Measurements from ENCODE around the gene PRELID2.
"Not testable (repeated sequence)": the region's sequence is repeated elsewhere in the genome, so short reads cannot be mapped to it uniquely, and the experiment has no call there.

The PRELID2 gene

GRCh38 chr5:145838276-145838675 lies 3.1 kb upstream of the PRELID2 start:
- Histone ChIP-seq H3K36me3 (replicated peaks; ENCODE audit: low read depth, low read length) (no peaks in the 10 kb centered on the region), H4K20me1 (ENCODE audit: insufficient read depth, low read length) (no peaks in the 10 kb centered on the region), H3K27ac (ENCODE audit: low read length) (no peak overlapping the region), H3K79me2 (ENCODE audit: low read length) (no peaks in the 10 kb centered on the region), H3K9me3 (ENCODE audit: insufficient read depth, low read length) (no peaks in the 10 kb centered on the region), H3K4me3 (ENCODE audit: low read length) (no peak overlapping the region), H3K9ac (ENCODE audit: low read length) (no peak overlapping the region), H2AFZ (ENCODE audit: low read depth, low read length) (no peak overlapping the region), H3K4me1 (ENCODE audit: low read length) (no peaks in the 10 kb centered on the region), H3K27me3 (ENCODE audit: low read depth, low read length) (no peaks in the 10 kb centered on the region), H3K4me2 (ENCODE audit: low read length) (no peak overlapping the region)
- no peak for TF ChIP-seq EZH2phosphoT487 (IDR thresholded peaks at IDR 0.05; ENCODE audit: low read depth)
- TF ChIP-seq CTCF (IDR thresholded peaks at IDR 0.05; ENCODE audit: low read depth, low read length) = no peak

- not testable (repeated sequence) for H2AFZ ChIP-seq (ENCODE audit: low read depth, low read length); H3K27me3 ChIP-seq (ENCODE audit: low read depth, low read length); H3K4me1 ChIP-seq (ENCODE audit: low read length); H3K9me3 ChIP-seq (ENCODE audit: insufficient read depth, low read length); H3K4me3 ChIP-seq (ENCODE audit: low read length); H4K20me1 ChIP-seq (ENCODE audit: insufficient read depth, low read length); H3K27ac ChIP-seq (ENCODE audit: low read length); H3K4me2 ChIP-seq (ENCODE audit: low read length); H3K9ac ChIP-seq (ENCODE audit: low read length); H3K79me2 ChIP-seq (ENCODE audit: low read length); H3K36me3 ChIP-seq (replicated peaks; ENCODE audit: low read depth, low read length)
These were observed 1.1 kb upstream of the PRELID2 start for GRCh38 chr5:145836241-145836640.

GRCh38 chr5:145835848-145836239 lies 702 bp upstream of the PRELID2 start:
- Histone ChIP-seq H3K36me3 (replicated peaks; ENCODE audit: low read depth, low read length) (no peaks in the 10 kb centered on the region), H3K79me2 (ENCODE audit: low read length) (no peaks in the 10 kb centered on the region), H3K27ac (ENCODE audit: low read length) (no peak overlapping the region), H3K9ac (ENCODE audit: low read length) (no peak overlapping the region), H2AFZ (ENCODE audit: low read depth, low read length) (no peak overlapping the region), H3K4me1 (ENCODE audit: low read length) (no peaks in the 10 kb centered on the region), H3K4me3 (ENCODE audit: low read length) (no peak overlapping the region), H3K4me2 (ENCODE audit: low read length) (no peak overlapping the region), H4K20me1 (ENCODE audit: insufficient read depth, low read length) (no peaks in the 10 kb centered on the region), H3K9me3 (ENCODE audit: insufficient read depth, low read length) (no peaks in the 10 kb centered on the region), H3K27me3 (ENCODE audit: low read depth, low read length) (no peaks in the 10 kb centered on the region)
- TF ChIP-seq CTCF (IDR thresholded peaks at IDR 0.05; ENCODE audit: low read depth, low read length) (no peak), EZH2phosphoT487 (IDR thresholded peaks at IDR 0.05; ENCODE audit: low read depth) (no peak)

GRCh38 chr5:145834554-145834916 lies 607 bp downstream of the PRELID2 start:
- Histone ChIP-seq H3K4me3 (ENCODE audit: low read length) (no peak overlapping the region), H4K20me1 (ENCODE audit: insufficient read depth, low read length) (no peaks in the 10 kb centered on the region), H3K27ac (ENCODE audit: low read length) (no peak overlapping the region), H3K27me3 (ENCODE audit: low read depth, low read length) (no peaks in the 10 kb centered on the region), H3K36me3 (replicated peaks; ENCODE audit: low read depth, low read length) (no peaks in the 10 kb centered on the region), H3K79me2 (ENCODE audit: low read length) (no peaks in the 10 kb centered on the region), H3K9ac (ENCODE audit: low read length) (no peak overlapping the region), H3K9me3 (ENCODE audit: insufficient read depth, low read length) (no peaks in the 10 kb centered on the region), H2AFZ (ENCODE audit: low read depth, low read length) (no peak overlapping the region), H3K4me2 (ENCODE audit: low read length) (no peak overlapping the region), H3K4me1 (ENCODE audit: low read length) (no peaks in the 10 kb centered on the region)
- no peak for TF ChIP-seq EZH2phosphoT487 (IDR thresholded peaks at IDR 0.05; ENCODE audit: low read depth)
- no peak for TF ChIP-seq CTCF (IDR thresholded peaks at IDR 0.05; ENCODE audit: low read depth, low read length)

GRCh38 chr5:145833631-145834200 lies 1.4 kb downstream of the PRELID2 start:
- Histone ChIP-seq H4K20me1 (ENCODE audit: insufficient read depth, low read length) (no peaks in the 10 kb centered on the region), H3K4me2 (ENCODE audit: low read length) (no peak overlapping the region), H3K9me3 (ENCODE audit: insufficient read depth, low read length) (no peaks in the 10 kb centered on the region), H3K9ac (ENCODE audit: low read length) (no peak overlapping the region), H3K4me3 (ENCODE audit: low read length) (no peak overlapping the region), H3K4me1 (ENCODE audit: low read length) (no peaks in the 10 kb centered on the region), H3K27ac (ENCODE audit: low read length) (no peak overlapping the region), H3K27me3 (ENCODE audit: low read depth, low read length) (no peaks in the 10 kb centered on the region), H3K36me3 (replicated peaks; ENCODE audit: low read depth, low read length) (no peaks in the 10 kb centered on the region), H3K79me2 (ENCODE audit: low read length) (no peaks in the 10 kb centered on the region), H2AFZ (ENCODE audit: low read depth, low read length) (no peak overlapping the region)
- no peak for TF ChIP-seq CTCF (IDR thresholded peaks at IDR 0.05; ENCODE audit: low read depth, low read length)

All from OCI-LY3 (cell line).